Stimulated activated CD4-positive, alpha-beta T cell treated with anti-CD3 and anti-CD28 coated beads, TNF-alpha, amount 100 ng/mL, for 48 hours (primary cell): ENCODE results near the gene TBL1X.
"Not testable (repeated sequence)": the region's sequence is repeated elsewhere in the genome, so short reads cannot be mapped to it uniquely, and the experiment has no call there.

Experiments used
- DNase-seq, 3 donors: peaks; one replicate each; pipeline ENCODE4 v3.0.0-alpha.2; 2020; ENCODE audit warnings: low read depth in 3 of 3

TBL1X gene

DNA sequence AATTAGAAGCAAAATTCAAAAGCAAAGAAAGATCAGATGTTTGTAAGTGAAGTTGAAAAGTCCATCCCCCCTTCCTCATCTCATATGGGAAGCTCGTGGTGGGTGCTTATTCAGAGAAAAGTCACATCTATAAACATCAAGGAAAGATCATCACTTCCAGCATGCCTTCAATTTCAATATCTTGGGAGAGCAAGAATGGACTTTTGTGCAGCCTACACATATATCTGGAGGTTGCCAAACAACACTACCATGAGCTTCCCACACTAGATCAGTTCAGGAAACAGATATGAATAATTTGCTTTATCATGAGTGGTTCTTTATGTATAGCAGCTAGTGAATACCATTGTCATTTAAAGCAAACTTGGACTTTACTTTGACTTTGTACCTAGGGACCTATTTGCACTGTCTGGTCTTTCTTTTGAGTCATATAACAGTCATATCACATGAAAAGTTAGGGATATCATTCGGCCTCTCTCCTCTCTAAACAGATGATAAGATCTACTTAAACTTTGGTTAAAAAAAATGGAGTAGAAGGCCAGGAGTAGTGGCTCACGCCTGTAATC is 5.6 kb upstream of the TBL1X start:
- no peak for DNase-seq

GRCh38 chrX:9461087-9461486 is 3.8 kb upstream of the TBL1X start:
- DNase-seq, result no peak

- no peak for DNase-seq
These were observed 2.4 kb upstream of the TBL1X start for GRCh38 chrX:9462456-9462855.

GRCh38 chrX:9465380-9466123 is 694 bp downstream of the TBL1X start:
- DNase-seq, result peak in 2 of 3 donors; percentile 0 to 24

DNA sequence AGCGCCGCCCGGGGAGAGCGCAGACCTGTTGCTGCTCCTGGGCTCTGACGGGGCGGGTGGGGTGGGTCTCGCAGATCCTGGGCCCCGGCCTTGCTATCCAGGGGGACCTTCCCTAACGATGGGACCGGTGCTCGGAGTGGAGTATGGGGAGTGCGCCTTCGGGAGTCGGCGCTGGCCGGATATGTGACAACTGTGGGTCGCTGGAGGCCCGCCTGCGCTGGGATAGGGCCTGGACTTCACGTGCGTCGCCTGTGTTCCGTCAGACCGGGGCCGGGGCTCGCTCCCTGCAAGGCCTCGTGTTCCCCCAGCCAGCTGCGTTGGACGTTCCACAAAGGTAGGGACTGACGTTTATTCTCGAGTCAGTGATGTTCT is 1.3 kb downstream of the TBL1X start:
- no peak for DNase-seq

DNA sequence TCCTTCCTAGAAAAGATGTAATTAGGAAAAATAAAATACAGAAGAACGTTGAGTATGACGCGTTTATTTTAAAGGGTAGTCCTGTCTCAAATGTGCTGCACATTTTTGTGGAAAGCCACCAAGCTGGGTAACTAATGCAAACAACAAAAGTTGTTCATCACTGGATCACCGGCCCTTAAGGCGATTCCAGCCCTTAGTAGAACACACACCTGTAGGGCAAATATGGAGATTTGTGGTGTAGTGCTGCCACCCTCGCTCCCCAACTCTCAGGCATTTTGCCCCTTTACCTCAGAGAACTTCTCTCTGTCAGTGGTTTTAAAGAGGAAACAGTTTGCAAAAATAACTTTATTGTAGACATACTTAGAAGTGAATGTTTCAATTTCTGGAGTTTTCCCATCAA is 1.9 kb downstream of the TBL1X start:
- no peak for DNase-seq

DNA sequence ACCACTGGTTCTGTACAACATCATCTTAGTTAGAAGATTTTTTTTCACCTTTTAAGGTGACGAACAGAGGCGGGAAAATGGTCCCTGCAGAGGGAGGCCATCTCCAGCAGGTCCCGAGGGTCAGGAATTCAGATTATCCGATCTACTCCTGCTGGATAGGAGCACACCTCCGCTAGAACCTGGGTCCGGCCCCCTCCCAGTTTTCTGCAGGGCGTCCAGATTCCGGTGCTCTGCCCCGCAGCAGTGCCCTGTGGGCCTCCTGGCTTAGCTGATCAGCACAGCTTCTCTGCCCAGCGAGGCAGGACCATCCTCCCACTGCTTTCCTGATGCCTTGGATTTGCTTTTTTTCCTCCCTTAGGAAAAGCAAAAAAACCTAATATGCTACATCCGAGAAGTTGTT is 2.3 kb downstream of the TBL1X start:
- DNase-seq, result no peak

GRCh38 chrX:9467751-9468150 is 2.9 kb downstream of the TBL1X start:
- DNase-seq, result no peak

DNA sequence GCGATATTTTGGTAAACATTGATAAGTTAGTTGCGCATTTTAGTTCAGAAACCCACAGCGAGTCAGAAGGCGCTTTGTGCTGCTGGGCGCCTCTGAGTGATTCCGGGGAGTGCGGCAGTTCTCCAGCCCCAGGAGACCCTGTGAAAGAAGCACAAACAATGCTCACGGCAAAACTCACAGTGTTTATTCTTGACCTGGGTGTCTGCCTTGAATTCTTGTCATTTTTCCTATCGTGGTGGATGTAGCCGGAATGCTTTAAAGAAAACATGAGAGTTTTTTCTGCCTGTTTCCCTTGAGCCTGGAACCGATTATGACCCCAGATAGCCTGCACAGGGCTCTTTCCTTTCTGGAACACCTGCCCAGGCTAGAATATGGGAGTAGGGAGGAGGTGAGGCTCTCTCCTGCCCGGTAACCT is 6.7 kb downstream of the TBL1X start:
- no peak for DNase-seq

DNA sequence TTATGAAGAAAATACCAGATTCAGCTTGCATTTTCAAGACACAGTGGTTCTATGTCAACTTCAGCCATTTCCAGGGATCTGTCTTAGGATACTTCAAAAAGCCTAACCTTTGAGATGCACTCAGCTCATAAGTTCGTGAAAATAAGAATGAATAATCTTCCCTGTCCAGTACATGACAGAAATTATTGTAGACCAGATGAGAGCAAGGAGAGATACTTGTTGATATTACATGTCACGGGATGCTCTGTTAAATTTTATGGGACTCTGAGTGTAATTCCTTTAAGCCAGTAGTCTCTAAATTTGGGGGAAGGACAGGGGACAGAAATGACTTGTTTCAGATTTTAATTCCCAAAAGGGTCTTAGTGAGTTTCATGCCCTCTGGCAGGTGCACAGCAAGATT is 8.8 kb downstream of the TBL1X start:
- no peak for DNase-seq

DNA sequence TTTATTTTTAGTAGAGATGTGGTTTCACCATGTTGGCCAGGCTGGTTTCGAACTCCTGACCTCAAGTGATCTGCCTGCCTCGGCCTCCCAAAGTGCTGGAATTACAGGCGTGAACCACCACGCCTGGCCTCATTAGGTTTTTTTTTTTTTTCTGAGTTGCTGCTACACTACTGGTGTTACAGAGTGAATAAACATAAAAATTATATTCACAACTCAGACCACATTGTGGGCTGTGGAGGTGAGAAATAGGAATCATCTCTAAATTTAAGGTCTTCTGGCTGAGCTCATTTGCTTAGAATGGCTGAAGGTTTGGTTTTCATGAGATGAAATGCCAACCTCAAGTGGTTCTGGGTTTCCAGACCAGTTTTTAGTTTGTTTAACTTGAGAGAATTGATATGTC is 10.6 kb downstream of the TBL1X start:
- DNase-seq, result not testable (repeated sequence)

DNA sequence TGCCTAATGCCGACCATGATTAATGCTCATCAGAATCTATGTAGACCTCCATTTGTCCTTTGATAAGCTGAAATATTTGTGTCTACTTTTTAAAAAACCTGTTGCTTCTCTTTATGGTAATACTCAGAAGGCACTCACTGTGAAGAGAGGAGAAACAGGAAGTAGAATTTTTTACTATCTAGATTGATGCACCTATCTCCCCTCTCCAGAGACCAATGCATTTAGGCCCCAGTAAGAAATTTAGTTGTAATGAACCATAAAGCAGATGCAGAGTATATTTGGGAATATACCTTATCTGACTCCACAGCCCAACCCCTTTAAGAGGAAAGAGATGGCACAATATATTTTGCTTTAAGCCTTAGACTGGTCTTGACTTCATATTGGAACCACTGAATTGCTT is 11.1 kb downstream of the TBL1X start:
- no peak for DNase-seq

GRCh38 chrX:9476810-9477575 is 12.1 kb downstream of the TBL1X start:
- no peak for DNase-seq

- no peak for DNase-seq
These were observed 17.6 kb downstream of the TBL1X start for GRCh38 chrX:9482408-9482807.

DNA sequence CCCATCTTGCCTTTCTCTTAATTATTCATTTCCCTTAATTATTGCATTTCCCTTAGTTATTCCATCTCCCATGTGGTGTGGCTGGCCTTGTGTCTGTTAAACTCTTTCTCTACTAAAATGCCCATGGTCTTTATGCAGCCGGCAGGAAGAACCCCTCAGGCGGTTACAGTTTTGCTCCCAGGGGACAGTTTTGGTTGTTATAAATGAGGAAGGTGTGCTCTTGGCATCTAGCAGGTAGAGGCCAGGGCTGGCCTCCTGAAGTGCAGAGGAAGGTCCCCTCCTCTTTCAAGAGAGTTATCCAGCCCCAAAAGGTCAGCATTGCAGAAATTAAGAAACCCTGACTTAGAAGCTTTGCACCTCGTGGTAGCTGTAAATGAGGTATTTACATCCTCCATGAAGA is 18.0 kb downstream of the TBL1X start:
- DNase-seq, result no peak

- no peak for DNase-seq
These were observed 18.5 kb downstream of the TBL1X start for GRCh38 chrX:9483376-9483775.

DNA sequence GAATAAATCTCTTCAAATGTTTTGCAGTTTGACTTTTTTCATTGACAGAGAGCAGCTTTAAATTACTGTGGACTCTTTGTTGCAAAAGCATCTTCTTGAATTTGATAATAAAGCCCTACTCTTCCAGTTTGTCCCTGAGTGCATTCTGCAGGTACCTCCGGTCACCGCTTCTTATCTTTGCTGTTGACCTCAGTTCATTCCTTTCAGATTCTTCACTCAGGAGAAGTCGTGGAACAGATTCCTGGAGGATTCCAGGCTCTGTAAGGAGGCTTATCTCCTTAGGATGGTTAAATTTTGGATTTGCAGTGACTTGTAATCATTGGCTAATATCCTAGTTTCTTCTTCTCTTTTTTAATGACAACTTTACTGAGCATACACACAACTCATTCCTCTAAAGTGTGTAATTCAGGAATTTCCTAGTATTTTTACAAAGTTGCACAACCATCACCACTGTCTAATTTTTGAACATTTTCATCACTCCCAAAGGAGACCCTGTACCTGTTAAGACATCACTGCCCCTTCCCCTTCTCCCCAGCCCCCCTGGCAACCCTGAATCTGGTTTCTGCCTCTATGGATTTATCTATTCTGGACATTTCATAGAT is 22.0 kb downstream of the TBL1X start:
- DNase-seq, result no peak

GRCh38 chrX:9488586-9488985 is 23.7 kb downstream of the TBL1X start:
- DNase-seq, result no peak

DNA sequence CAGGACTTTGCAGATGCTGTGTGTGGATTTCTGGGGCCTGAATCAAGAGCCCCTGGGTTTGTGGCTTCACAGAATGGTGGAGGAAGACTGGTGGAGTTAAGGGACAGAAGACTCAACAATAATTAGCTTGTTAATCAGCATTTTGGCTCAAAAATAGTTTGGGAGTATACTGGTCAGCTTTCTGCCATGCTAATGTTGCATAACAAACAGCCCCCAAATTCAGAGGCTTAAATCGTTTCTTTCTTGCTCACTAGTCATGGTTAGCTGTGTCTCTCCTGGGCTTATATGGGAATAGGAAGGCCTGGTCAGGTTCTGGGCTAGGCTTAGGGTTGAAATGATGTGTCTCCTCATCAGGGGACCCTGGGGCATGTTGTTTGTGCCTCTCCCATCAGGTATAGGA is 24.4 kb downstream of the TBL1X start:
- DNase-seq, result no peak

GRCh38 chrX:9492901-9493300 is 28.0 kb downstream of the TBL1X start:
- no peak for DNase-seq

- DNase-seq, result no peak
These were observed 29.1 kb downstream of the TBL1X start for GRCh38 chrX:9493936-9494335.

- DNase-seq, result no peak
These were observed 29.9 kb downstream of the TBL1X start for GRCh38 chrX:9494771-9495170.

DNA sequence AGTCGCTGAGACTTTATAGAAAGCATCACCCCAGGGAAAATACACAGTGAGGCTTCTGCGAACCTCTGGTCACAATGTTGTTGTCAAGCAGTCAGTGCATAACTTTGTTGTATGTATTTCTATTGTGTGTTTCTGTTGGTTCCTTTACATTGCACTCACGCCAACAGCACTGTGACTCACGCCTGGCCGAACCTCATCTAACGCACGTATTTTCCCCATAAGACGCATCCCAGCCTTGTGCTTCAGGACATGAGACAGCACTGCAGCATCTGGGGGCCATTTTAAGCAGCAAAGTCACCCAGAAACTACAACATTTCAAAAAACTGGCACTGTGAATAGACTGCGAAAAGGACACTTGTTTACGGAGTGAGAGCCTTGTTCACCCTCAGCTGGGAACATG is 30.6 kb downstream of the TBL1X start:
- DNase-seq, result no peak
